Liver (tissue), 3 donors: ENCODE results near the gene TMTC2.

Source experiments
- EGR1 ChIP-seq, 2 donors: IDR thresholded peaks; 2 replicates each; pipeline ENCODE4 v1.6.1; 2016 to 2018; ENCODE audit warnings: antibody characterized with exemption in 2 of 2, low read depth in 2 of 2
- FOXA1 ChIP-seq: IDR thresholded peaks from 2 replicates; pipeline ENCODE4 v1.6.1; 2016; ENCODE audit warnings: antibody characterized with exemption
- GABPA ChIP-seq, 2 donors: IDR thresholded peaks in 1 of 2; conservative IDR thresholded peaks in 1 of 2; 2 replicates each; pipeline ENCODE4 v1.6.1; 2016; ENCODE audit warnings: antibody characterized with exemption in 2 of 2, mild to moderate bottlenecking in 1 of 2, moderate library complexity in 1 of 2
- JUND ChIP-seq, 2 donors: IDR thresholded peaks; 2 replicates each; pipeline ENCODE4 v1.6.1; 2016; ENCODE audit warnings: antibody characterized with exemption in 2 of 2
- RAD21 ChIP-seq, 2 donors: IDR thresholded peaks; 2 replicates each; pipeline ENCODE4 v1.6.1; 2016; ENCODE audit warnings: antibody characterized with exemption in 2 of 2, mild to moderate bottlenecking in 2 of 2
- RXRA ChIP-seq, 2 donors: IDR thresholded peaks; 2 replicates each; pipeline ENCODE4 v1.6.1; 2017 to 2018; ENCODE audit warnings: antibody characterized with exemption in 2 of 2, mild to moderate bottlenecking in 1 of 2
- SP1 ChIP-seq: IDR thresholded peaks from 2 replicates; pipeline ENCODE4 v1.6.1; 2018; ENCODE audit warnings: antibody characterized with exemption, mild to moderate bottlenecking
- TAF1 ChIP-seq: conservative IDR thresholded peaks from 2 replicates; pipeline ENCODE4 v1.6.1; 2016; ENCODE audit warnings: antibody characterized with exemption, mild to moderate bottlenecking
- YY1 ChIP-seq: IDR thresholded peaks from 2 replicates; pipeline ENCODE4 v1.6.1; 2016; ENCODE audit warnings: antibody characterized with exemption, mild to moderate bottlenecking
- TF ChIP-seq, protein P1 (sequence below): fragments of 150-350 bp; IDR thresholded peaks from 2 replicates; pipeline ENCODE4 v1.5.1; 2017; ENCODE audit warnings: improper control_type of control experiment, low read depth, low read length; ENCODE audit not compliant: missing input control
- TF ChIP-seq, protein P2 (sequence below): IDR thresholded peaks from 2 replicates; pipeline ENCODE4 v1.6.1; 2016; ENCODE audit warnings: antibody characterized with exemption, mild to moderate bottlenecking
- TF ChIP-seq, protein P3 (sequence below): IDR thresholded peaks from 2 replicates; pipeline ENCODE4 v1.6.1; 2016; ENCODE audit warnings: antibody characterized with exemption
- TF ChIP-seq, protein P4 (sequence below): IDR thresholded peaks from 2 replicates; pipeline ENCODE4 v1.6.1; 2016; ENCODE audit warnings: antibody characterized with exemption
- donor health status: healthy.
- donor health status: healthy.

DNA sequence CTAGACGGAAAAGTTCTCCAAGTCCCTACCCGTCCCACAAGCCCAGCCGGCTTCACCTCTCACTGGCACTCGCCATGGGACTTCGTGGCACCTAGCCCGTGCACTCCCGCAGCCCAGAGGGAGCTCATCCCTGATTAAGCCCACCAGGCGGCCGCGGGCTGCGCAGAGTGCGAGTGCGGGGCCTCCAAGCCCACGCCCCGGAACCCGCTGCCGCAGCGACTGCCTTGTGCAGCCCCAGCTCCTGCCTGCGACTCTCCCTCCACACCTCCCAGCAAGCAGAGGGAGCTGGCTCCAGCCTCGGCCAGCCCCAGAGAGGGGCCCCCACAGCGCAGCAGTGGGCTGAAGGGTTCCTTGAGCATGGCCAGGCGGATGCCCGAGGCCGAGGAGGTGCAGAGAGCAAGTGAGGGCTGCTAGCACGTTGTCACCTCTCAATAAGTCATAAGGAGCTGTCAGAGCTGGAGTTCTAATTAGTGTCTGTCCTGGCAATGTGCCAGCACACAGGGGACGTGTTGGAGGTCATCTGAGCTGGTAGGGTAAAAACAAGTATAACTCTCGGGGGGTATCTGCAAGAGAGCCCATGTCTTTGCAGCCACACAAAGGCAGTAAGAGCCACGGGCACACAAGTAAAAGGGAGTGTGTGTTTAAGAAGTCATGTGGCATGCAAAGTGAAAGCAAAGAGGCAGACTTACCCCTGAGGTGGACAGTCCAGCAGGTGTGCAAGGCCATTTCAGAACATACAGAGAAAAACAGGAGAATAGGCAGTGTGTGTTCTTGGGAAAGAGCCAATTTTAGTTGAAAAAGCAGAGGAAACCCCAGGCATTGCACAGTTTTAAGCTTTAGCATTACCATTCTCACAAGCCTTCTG lies 27.1 kb upstream of the TMTC2 start:
- TF ChIP-seq, protein P1, sequence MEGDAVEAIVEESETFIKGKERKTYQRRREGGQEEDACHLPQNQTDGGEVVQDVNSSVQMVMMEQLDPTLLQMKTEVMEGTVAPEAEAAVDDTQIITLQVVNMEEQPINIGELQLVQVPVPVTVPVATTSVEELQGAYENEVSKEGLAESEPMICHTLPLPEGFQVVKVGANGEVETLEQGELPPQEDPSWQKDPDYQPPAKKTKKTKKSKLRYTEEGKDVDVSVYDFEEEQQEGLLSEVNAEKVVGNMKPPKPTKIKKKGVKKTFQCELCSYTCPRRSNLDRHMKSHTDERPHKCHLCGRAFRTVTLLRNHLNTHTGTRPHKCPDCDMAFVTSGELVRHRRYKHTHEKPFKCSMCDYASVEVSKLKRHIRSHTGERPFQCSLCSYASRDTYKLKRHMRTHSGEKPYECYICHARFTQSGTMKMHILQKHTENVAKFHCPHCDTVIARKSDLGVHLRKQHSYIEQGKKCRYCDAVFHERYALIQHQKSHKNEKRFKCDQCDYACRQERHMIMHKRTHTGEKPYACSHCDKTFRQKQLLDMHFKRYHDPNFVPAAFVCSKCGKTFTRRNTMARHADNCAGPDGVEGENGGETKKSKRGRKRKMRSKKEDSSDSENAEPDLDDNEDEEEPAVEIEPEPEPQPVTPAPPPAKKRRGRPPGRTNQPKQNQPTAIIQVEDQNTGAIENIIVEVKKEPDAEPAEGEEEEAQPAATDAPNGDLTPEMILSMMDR = no peak
- TF ChIP-seq RAD21 (IDR thresholded peaks at IDR 0.05) = no peak
- TF ChIP-seq, protein P2, sequence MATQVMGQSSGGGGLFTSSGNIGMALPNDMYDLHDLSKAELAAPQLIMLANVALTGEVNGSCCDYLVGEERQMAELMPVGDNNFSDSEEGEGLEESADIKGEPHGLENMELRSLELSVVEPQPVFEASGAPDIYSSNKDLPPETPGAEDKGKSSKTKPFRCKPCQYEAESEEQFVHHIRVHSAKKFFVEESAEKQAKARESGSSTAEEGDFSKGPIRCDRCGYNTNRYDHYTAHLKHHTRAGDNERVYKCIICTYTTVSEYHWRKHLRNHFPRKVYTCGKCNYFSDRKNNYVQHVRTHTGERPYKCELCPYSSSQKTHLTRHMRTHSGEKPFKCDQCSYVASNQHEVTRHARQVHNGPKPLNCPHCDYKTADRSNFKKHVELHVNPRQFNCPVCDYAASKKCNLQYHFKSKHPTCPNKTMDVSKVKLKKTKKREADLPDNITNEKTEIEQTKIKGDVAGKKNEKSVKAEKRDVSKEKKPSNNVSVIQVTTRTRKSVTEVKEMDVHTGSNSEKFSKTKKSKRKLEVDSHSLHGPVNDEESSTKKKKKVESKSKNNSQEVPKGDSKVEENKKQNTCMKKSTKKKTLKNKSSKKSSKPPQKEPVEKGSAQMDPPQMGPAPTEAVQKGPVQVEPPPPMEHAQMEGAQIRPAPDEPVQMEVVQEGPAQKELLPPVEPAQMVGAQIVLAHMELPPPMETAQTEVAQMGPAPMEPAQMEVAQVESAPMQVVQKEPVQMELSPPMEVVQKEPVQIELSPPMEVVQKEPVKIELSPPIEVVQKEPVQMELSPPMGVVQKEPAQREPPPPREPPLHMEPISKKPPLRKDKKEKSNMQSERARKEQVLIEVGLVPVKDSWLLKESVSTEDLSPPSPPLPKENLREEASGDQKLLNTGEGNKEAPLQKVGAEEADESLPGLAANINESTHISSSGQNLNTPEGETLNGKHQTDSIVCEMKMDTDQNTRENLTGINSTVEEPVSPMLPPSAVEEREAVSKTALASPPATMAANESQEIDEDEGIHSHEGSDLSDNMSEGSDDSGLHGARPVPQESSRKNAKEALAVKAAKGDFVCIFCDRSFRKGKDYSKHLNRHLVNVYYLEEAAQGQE = no peak
- TF ChIP-seq, protein P3, sequence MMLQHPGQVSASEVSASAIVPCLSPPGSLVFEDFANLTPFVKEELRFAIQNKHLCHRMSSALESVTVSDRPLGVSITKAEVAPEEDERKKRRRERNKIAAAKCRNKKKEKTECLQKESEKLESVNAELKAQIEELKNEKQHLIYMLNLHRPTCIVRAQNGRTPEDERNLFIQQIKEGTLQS = no peak
- TF ChIP-seq, protein P4, sequence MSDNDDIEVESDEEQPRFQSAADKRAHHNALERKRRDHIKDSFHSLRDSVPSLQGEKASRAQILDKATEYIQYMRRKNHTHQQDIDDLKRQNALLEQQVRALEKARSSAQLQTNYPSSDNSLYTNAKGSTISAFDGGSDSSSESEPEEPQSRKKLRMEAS = no peak
- TF ChIP-seq GABPA (IDR thresholded peaks at IDR 0.05 in 1 of 2, conservative IDR thresholded peaks at IDR 0.05 in 1 of 2) = no peak
- TF ChIP-seq EGR1 (IDR thresholded peaks at IDR 0.05; ENCODE audit: low read depth in 2 of 2) = no peak
- TF ChIP-seq TAF1 = no peak
- TF ChIP-seq FOXA1 = no peak
- TF ChIP-seq RXRA (IDR thresholded peaks at IDR 0.05) = no peak
- TF ChIP-seq SP1 = no peak
- TF ChIP-seq YY1 = no peak
- TF ChIP-seq JUND (IDR thresholded peaks at IDR 0.05) = no peak
